Inflammatory macrophage treated with lipopolysaccharide for 1 hour (primary cell): ENCODE data around the gene RAB7B.

Experiments
- DNase-seq, 2 donors: peaks; one replicate each; pipeline ENCODE4 v3.0.0-alpha.2; 2020 to 2022

The RAB7B gene

GRCh38 chr1:206021626-206022365, 18.6 kb upstream of the RAB7B start:
- DNase-seq = no peak

GRCh38 chr1:206021008-206021625, 17.9 kb upstream of the RAB7B start:
- DNase-seq = no peak

GRCh38 chr1:206020393-206021007, 17.3 kb upstream of the RAB7B start:
- DNase-seq = no peak

GRCh38 chr1:206015071-206015470, 11.9 kb upstream of the RAB7B start:
- DNase-seq = no peak

- DNase-seq = no peak
Measured at GRCh38 chr1:206014601-206015000, 11.4 kb upstream of the RAB7B start.

GRCh38 chr1:206013026-206013795, 10.0 kb upstream of the RAB7B start:
- DNase-seq = no peak

- peak; percentile 94 to 96 for DNase-seq
Measured at GRCh38 chr1:206012086-206012859, 9.1 kb upstream of the RAB7B start.

GRCh38 chr1:206011057-206011456, 7.9 kb upstream of the RAB7B start:
- no peak for DNase-seq

GRCh38 chr1:206010060-206010459, 6.9 kb upstream of the RAB7B start:
- DNase-seq = no peak

GRCh38 chr1:206006946-206007345, 3.8 kb upstream of the RAB7B start:
- no peak for DNase-seq

- peak; percentile 77 to 93 for DNase-seq
Measured at GRCh38 chr1:206005778-206006180, 2.6 kb upstream of the RAB7B start.

- no peak for DNase-seq
Measured at GRCh38 chr1:206005234-206005633, 2.0 kb upstream of the RAB7B start.

GRCh38 chr1:206004826-206005225, 1.6 kb upstream of the RAB7B start:
- no peak for DNase-seq

- DNase-seq = no peak
Measured at GRCh38 chr1:206003854-206004800, 932 bp upstream of the RAB7B start.

GRCh38 chr1:206002160-206002559, 1.0 kb downstream of the RAB7B start:
- no peak for DNase-seq

GRCh38 chr1:206001476-206001888, 1.7 kb downstream of the RAB7B start:
- DNase-seq = peak; percentile 97 to 99

GRCh38 chr1:206000641-206001339, 2.4 kb downstream of the RAB7B start:
- DNase-seq = no peak

GRCh38 chr1:205998457-205999241, 4.5 kb downstream of the RAB7B start:
- DNase-seq = no peak

GRCh38 chr1:205996641-205997040, 6.6 kb downstream of the RAB7B start:
- peak; percentile 54 to 67 for DNase-seq

GRCh38 chr1:205994346-205994745, 8.8 kb downstream of the RAB7B start:
- no peak for DNase-seq
